Neural progenitor cell (in vitro differentiated cells): ENCODE measurements around the gene TBC1D1. TPM values are rescaled to one million over a fixed set of nuclear protein-coding genes. Genes with fewer than 3 reads are reported as not detected.
A peak's percentile ranks its signal among the peaks of the same experiment; 100 is the strongest.

Experiments
- DNase-seq: peaks from one replicate; pipeline ENCODE4 v3.0.0-alpha.2; 2016; ENCODE audit warnings: low spot score
- H2AFZ ChIP-seq: fragments of 200-600 bp; sonication (generic); replicated peaks from 2 replicates; pipeline ENCODE4 v1.6.1; 2016; ENCODE audit warnings: antibody characterized with exemption
- H3F3A ChIP-seq: fragments of 200-600 bp; sonication (generic); 2 replicates; pipeline ENCODE4 v1.6.1; 2016; ENCODE audit warnings: antibody characterized with exemption, low read depth
- H3K27ac ChIP-seq: fragments of 200-600 bp; sonication (generic); 2 replicates; pipeline ENCODE4 v1.5.1; 2016; ENCODE audit warnings: mild to moderate bottlenecking
- H3K27me3 ChIP-seq: fragments of 200-600 bp; sonication (generic); 2 replicates; pipeline ENCODE4 v1.6.1; 2016; ENCODE audit warnings: mild to moderate bottlenecking, moderate library complexity
- H3K36me3 ChIP-seq: fragments of 200-600 bp; sonication (generic); 2 replicates; pipeline ENCODE4 v1.5.1; 2016
- H3K4me1 ChIP-seq: fragments of 200-600 bp; sonication (generic); 2 replicates; pipeline ENCODE4 v1.6.1; 2016; ENCODE audit warnings: mixed run types
- H3K4me2 ChIP-seq: fragments of 200-600 bp; sonication (generic); 2 replicates; pipeline ENCODE4 v1.6.1; 2016
- H3K4me3 ChIP-seq: fragments of 200-600 bp; sonication (generic); 2 replicates; pipeline ENCODE4 v1.5.1; 2016
- H3K79me2 ChIP-seq: fragments of 200-600 bp; sonication (generic); 2 replicates; pipeline ENCODE4 v1.6.1; 2016; ENCODE audit warnings: low read depth
- H3K9ac ChIP-seq: fragments of 200-600 bp; sonication (generic); 2 replicates; pipeline ENCODE4 v1.6.1; 2016
- H3K9me3 ChIP-seq: fragments of 200-600 bp; sonication (generic); 2 replicates; pipeline ENCODE4 v1.5.1; 2016; ENCODE audit warnings: low read depth
- H4K20me1 ChIP-seq: fragments of 200-600 bp; sonication (generic); 2 replicates; pipeline ENCODE4 v1.6.1; 2016; ENCODE audit warnings: low read depth
- H3K27ac Mint-ChIP-seq: 3 replicates; pipeline ENCODE4 v1.8.0; 2021; ENCODE audit warnings: mixed read lengths
- H3K27me3 Mint-ChIP-seq: 2 replicates; pipeline ENCODE4 v1.8.0; 2022; ENCODE audit warnings: low read depth, mild to moderate bottlenecking, inconsistent platforms, moderate library complexity, mixed read lengths; ENCODE audit not compliant: insufficient read depth
- H3K36me3 Mint-ChIP-seq: 3 replicates; pipeline ENCODE4 v1.8.0; 2021; ENCODE audit warnings: mixed read lengths
- H3K4me1 Mint-ChIP-seq: 3 replicates; pipeline ENCODE4 v1.8.0; 2021; ENCODE audit warnings: mixed read lengths
- H3K4me3 Mint-ChIP-seq: 3 replicates; pipeline ENCODE4 v1.8.0; 2021; ENCODE audit warnings: mild to moderate bottlenecking, moderate library complexity, mixed read lengths
- H3K9me3 Mint-ChIP-seq: 3 replicates; pipeline ENCODE4 v1.8.0; 2020; ENCODE audit warnings: mixed read lengths
- EZH2 ChIP-seq: fragments of 200-600 bp; sonication (generic); IDR thresholded peaks from 2 replicates; pipeline ENCODE4 v1.6.1; 2017; ENCODE audit warnings: antibody characterized with exemption, mild to moderate bottlenecking, moderate library complexity
- EZH2phosphoT487 ChIP-seq: fragments of 200-600 bp; sonication (generic); IDR thresholded peaks from 2 replicates; pipeline ENCODE4 v1.6.1; 2017; ENCODE audit warnings: antibody characterized with exemption
- total RNA-seq: library from RNA; depleted of rRNA; stranded (reverse); fragments of >200 nt; gene quantifications from 2 replicates; pipeline ENCODE4 v1.2.3, GENCODE V29; 2015; ENCODE audit warnings: low replicate concordance
- TF ChIP-seq, protein P1 (sequence below): fragments of 200-600 bp; sonication (generic); IDR thresholded peaks from 2 replicates; pipeline ENCODE4 v1.5.1; 2017; ENCODE audit warnings: antibody characterized with exemption, mild to moderate bottlenecking

TBC1D1 gene
- total RNA-seq, 1 donor from 2014 or later, result 208 TPM

DNA sequence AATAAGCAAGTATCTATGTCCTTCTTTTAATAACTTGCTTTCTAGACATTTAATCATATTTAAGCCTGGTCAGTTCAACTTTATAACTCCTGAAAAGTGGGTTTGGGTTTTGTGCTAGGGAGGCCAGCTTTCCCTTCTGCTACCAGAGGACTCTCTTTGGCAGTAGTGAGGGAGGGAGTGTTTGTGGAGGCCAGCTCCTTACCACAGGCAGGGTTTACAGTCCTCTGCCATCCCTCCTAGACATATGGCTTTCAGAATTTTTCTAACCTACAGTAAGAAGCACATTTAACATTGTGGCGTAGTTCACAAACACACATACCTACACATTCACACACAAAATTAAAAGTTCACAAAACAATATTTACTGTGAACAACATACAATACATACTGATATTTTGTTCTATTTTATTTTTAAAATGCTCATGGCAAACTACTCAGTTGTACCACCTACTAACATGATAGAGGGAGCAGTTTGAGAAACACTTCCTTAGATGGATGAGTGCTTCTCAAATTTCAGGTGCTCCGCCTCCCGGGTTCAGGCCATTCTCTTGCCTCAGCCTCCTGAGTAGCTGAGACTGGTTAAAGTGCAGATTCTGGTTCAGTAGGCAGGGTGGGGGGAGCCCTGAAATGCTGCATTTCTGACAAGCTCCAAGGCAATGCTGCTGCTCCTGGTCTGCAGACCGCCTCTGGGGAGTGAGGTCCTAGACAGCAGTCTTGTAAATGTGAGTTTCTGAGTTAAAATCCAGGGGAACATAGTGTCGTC is 156.0 kb downstream of the TBC1D1 start:
- Histone ChIP-seq H3K9me3 (no peaks in the 10 kb centered on the region), H3K79me2 (no peaks in the 10 kb centered on the region), H3F3A (no peaks in the 10 kb centered on the region), H3K27me3 (no peaks in the 10 kb centered on the region), H3K4me1 (peaks cover 9% of the 10 kb centered on the region), H4K20me1 (no peaks in the 10 kb centered on the region), H3K9ac (no peak overlapping the region), H3K27ac (no peak overlapping the region), H3K36me3 (peaks cover 8% of the 10 kb centered on the region), H3K4me3 (no peak overlapping the region), H3K4me2 (peak overlapping the region; percentile 48), H2AFZ (no peak overlapping the region)
- H3K27ac Mint-ChIP-seq, result no peak overlapping the region
- H3K4me3 Mint-ChIP-seq, result no peak overlapping the region
- peaks cover 12% of the 10 kb centered on the region for H3K4me1 Mint-ChIP-seq
- peaks cover 2% of the 10 kb centered on the region for H3K27me3 Mint-ChIP-seq
- DNase-seq, result peak; percentile 51
- TF ChIP-seq EZH2phosphoT487 (no peak), EZH2 (no peak)
- TF ChIP-seq, protein P1, sequence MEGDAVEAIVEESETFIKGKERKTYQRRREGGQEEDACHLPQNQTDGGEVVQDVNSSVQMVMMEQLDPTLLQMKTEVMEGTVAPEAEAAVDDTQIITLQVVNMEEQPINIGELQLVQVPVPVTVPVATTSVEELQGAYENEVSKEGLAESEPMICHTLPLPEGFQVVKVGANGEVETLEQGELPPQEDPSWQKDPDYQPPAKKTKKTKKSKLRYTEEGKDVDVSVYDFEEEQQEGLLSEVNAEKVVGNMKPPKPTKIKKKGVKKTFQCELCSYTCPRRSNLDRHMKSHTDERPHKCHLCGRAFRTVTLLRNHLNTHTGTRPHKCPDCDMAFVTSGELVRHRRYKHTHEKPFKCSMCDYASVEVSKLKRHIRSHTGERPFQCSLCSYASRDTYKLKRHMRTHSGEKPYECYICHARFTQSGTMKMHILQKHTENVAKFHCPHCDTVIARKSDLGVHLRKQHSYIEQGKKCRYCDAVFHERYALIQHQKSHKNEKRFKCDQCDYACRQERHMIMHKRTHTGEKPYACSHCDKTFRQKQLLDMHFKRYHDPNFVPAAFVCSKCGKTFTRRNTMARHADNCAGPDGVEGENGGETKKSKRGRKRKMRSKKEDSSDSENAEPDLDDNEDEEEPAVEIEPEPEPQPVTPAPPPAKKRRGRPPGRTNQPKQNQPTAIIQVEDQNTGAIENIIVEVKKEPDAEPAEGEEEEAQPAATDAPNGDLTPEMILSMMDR, result peak; percentile 11
- H3K9me3 Mint-ChIP-seq, result no peaks in the 10 kb centered on the region
- peaks cover 29% of the 10 kb centered on the region for H3K36me3 Mint-ChIP-seq

DNA sequence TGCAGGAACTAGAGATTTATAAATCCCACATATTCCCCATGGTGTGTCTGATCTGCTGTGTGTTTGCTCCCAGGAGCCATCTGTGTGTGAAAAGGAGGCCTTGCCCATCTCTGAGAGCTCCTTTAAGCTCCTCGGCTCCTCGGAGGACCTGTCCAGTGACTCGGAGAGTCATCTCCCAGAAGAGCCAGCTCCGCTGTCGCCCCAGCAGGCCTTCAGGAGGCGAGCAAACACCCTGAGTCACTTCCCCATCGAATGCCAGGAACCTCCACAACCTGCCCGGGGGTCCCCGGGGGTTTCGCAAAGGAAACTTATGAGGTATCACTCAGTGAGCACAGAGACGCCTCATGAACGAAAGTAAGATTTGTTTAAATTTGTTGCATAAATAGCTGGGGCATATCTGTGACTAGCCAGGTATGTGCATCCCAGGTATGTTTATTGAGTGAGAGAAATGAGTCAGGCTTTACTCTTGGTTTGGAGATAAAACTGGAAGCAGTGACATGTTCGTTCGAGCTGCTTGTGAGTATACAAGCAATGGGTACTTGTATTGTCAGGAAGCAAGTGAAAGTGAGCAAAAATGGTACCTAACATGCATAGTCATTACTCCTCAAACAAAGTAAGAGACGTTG is 158.8 kb downstream of the TBC1D1 start:
- DNase-seq, result no peak
- no peak overlapping the region for H3K4me3 ChIP-seq
- no peak overlapping the region for H3K27ac ChIP-seq
- H3K4me2 ChIP-seq, result no peak overlapping the region
- H3K9me3 Mint-ChIP-seq, result no peaks in the 10 kb centered on the region
- no peak overlapping the region for H2AFZ ChIP-seq
- peaks cover 12% of the 10 kb centered on the region for H3K4me1 Mint-ChIP-seq
- H3K27me3 ChIP-seq, result no peaks in the 10 kb centered on the region
- H3K36me3 ChIP-seq, result peaks cover 4% of the 10 kb centered on the region
- no peak overlapping the region for H3K27ac Mint-ChIP-seq
- H3K79me2 ChIP-seq, result no peaks in the 10 kb centered on the region
- H3K9me3 ChIP-seq, result no peaks in the 10 kb centered on the region
- no peaks in the 10 kb centered on the region for H3F3A ChIP-seq
- no peaks in the 10 kb centered on the region for H4K20me1 ChIP-seq
- H3K36me3 Mint-ChIP-seq, result peaks cover 31% of the 10 kb centered on the region
- H3K4me1 ChIP-seq, result peaks cover 9% of the 10 kb centered on the region
- H3K27me3 Mint-ChIP-seq, result peaks cover 2% of the 10 kb centered on the region
- H3K4me3 Mint-ChIP-seq, result no peak overlapping the region
- TF ChIP-seq, protein P1, result no peak
- no peak for TF ChIP-seq EZH2phosphoT487
- no peak for TF ChIP-seq EZH2
- no peak overlapping the region for H3K9ac ChIP-seq

DNA sequence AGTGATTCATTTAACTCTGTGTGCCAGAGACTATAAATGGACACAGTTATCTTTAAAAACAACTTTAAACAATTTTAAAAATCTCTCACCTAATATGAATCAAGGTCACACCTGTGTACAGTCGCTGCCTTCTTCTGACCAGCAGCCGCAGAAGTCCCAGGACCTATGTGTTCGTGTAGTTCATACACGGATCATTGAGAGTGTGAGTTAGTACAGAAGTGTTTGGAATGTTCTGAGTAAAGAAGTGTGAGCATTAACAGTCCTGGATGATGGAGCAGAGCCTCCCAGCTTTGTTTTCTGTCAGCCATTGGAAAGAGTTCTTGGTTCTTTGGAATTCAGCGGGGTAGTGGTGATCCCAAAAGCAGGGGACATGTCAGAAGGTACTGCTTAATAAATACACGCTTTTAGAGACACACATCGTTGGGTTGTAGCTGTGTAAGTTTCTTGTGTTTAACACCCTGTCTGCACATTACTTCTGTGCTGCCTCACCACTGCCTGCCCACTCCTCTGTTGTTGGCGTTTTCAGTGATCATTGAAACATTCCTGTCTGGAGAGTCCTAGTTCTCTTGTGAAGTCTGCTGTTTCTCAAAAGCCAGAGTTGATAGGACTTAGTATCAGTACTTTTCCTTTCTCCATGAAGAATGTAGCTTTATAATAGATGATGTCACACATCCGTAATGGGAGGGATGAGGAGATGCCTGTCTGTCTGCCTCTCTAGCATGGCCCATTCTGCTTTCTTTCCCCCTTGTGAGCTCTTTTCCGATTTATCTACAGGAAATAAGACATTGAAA is 159.9 kb downstream of the TBC1D1 start:
- no peak overlapping the region for H3K27ac Mint-ChIP-seq
- Histone ChIP-seq H3F3A (no peaks in the 10 kb centered on the region), H3K9ac (no peak overlapping the region), H2AFZ (no peak overlapping the region), H3K9me3 (no peaks in the 10 kb centered on the region), H3K27ac (no peak overlapping the region), H4K20me1 (no peaks in the 10 kb centered on the region), H3K4me3 (no peak overlapping the region), H3K4me1 (peaks cover 9% of the 10 kb centered on the region), H3K79me2 (no peaks in the 10 kb centered on the region), H3K27me3 (no peaks in the 10 kb centered on the region), H3K36me3 (peaks cover 4% of the 10 kb centered on the region), H3K4me2 (no peak overlapping the region)
- H3K36me3 Mint-ChIP-seq, result peaks cover 27% of the 10 kb centered on the region
- peaks cover 12% of the 10 kb centered on the region for H3K4me1 Mint-ChIP-seq
- H3K4me3 Mint-ChIP-seq, result no peak overlapping the region
- no peaks in the 10 kb centered on the region for H3K9me3 Mint-ChIP-seq
- peaks cover 2% of the 10 kb centered on the region for H3K27me3 Mint-ChIP-seq
- TF ChIP-seq EZH2phosphoT487, result no peak
- TF ChIP-seq, protein P1, result no peak
- no peak for DNase-seq
